OCI-LY3 (cell line): ENCODE data around the gene TCP11L1.

Source experiments
- H2AFZ ChIP-seq: fragments of 200-600, 300-600 bp; shearing (Covaris generic); 2 replicates; pipeline ENCODE4 v1.6.0; 2014; ENCODE audit warnings: antibody characterized with exemption, low read depth, low read length
- H3K27ac ChIP-seq: fragments of 200-600, 300-600 bp; sonication (generic); 2 replicates; pipeline ENCODE4 v1.5.1; 2014; ENCODE audit warnings: mild to moderate bottlenecking, low read length, moderate library complexity, mixed read lengths
- H3K27me3 ChIP-seq: fragments of 200-600, 300-600 bp; sonication (generic); 2 replicates; pipeline ENCODE4 v1.6.1; 2014; ENCODE audit warnings: low read depth, low read length, mixed read lengths
- H3K36me3 ChIP-seq: fragments of 200-600, 300-600 bp; sonication (generic); replicated peaks from 2 replicates; pipeline ENCODE3; 2014; ENCODE audit warnings: low read depth, low read length, mixed read lengths
- H3K4me1 ChIP-seq: fragments of 300-600, 200-600 bp; sonication (generic); 2 replicates; pipeline ENCODE4 v1.6.1; 2014; ENCODE audit warnings: low read length, mixed read lengths
- H3K4me2 ChIP-seq: fragments of 200-600, 300-600 bp; sonication (generic); 2 replicates; pipeline ENCODE4 v1.6.1; 2014; ENCODE audit warnings: low read length, mixed read lengths
- H3K4me3 ChIP-seq: fragments of 300-600, 200-600 bp; sonication (generic); 2 replicates; pipeline ENCODE4 v1.5.1; 2014; ENCODE audit warnings: antibody characterized with exemption, mild to moderate bottlenecking, low read length, moderate library complexity
- H3K79me2 ChIP-seq: fragments of 300-600, 200-600 bp; shearing (Covaris generic); 2 replicates; pipeline ENCODE4 v1.6.1; 2014; ENCODE audit warnings: mild to moderate bottlenecking, low read length, mixed read lengths
- H3K9ac ChIP-seq: fragments of 300-600, 200-600 bp; shearing (Covaris generic); 2 replicates; pipeline ENCODE4 v1.6.0; 2014; ENCODE audit warnings: mild to moderate bottlenecking, low read length, moderate library complexity
- H3K9me3 ChIP-seq: fragments of 200-600, 300-600 bp; shearing (Covaris generic); 2 replicates; pipeline ENCODE4 v1.6.1; 2014; ENCODE audit warnings: low read length, mixed read lengths; ENCODE audit not compliant: insufficient read depth
- H4K20me1 ChIP-seq: fragments of 200-600, 300-600 bp; sonication (generic); 2 replicates; pipeline ENCODE4 v1.6.1; 2016; ENCODE audit warnings: low read length, mixed read lengths; ENCODE audit not compliant: insufficient read depth
- EZH2phosphoT487 ChIP-seq: fragments of 200-600 bp; shearing (Covaris generic); IDR thresholded peaks from 2 replicates; pipeline ENCODE4 v1.6.1; 2018; ENCODE audit warnings: antibody characterized with exemption, mixed run types, low read depth
- TF ChIP-seq, protein P1 (sequence below): fragments of 200-600, 300-600 bp; sonication (generic); IDR thresholded peaks from 2 replicates; pipeline ENCODE4 v1.5.1; 2014; ENCODE audit warnings: antibody characterized with exemption, low read length, low read depth

TCP11L1 gene

GRCh38 chr11:33057284-33057683, 17.9 kb downstream of the TCP11L1 start:
- Histone ChIP-seq H3K4me2 (no peak overlapping the region), H3K36me3 (peaks cover 19% of the 10 kb centered on the region), H3K27ac (no peak overlapping the region), H3K9me3 (no peaks in the 10 kb centered on the region), H4K20me1 (no peaks in the 10 kb centered on the region), H3K27me3 (no peaks in the 10 kb centered on the region), H2AFZ (no peak overlapping the region), H3K79me2 (no peaks in the 10 kb centered on the region), H3K9ac (no peak overlapping the region), H3K4me1 (0 out of 2 replicates have a peak, but pooled peaks cover 4% of the 10 kb centered on the region), H3K4me3 (no peak overlapping the region)
- TF ChIP-seq, protein P1, sequence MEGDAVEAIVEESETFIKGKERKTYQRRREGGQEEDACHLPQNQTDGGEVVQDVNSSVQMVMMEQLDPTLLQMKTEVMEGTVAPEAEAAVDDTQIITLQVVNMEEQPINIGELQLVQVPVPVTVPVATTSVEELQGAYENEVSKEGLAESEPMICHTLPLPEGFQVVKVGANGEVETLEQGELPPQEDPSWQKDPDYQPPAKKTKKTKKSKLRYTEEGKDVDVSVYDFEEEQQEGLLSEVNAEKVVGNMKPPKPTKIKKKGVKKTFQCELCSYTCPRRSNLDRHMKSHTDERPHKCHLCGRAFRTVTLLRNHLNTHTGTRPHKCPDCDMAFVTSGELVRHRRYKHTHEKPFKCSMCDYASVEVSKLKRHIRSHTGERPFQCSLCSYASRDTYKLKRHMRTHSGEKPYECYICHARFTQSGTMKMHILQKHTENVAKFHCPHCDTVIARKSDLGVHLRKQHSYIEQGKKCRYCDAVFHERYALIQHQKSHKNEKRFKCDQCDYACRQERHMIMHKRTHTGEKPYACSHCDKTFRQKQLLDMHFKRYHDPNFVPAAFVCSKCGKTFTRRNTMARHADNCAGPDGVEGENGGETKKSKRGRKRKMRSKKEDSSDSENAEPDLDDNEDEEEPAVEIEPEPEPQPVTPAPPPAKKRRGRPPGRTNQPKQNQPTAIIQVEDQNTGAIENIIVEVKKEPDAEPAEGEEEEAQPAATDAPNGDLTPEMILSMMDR, result no peak
- no peak for TF ChIP-seq EZH2phosphoT487

GRCh38 chr11:33059331-33060007, 20.1 kb downstream of the TCP11L1 start:
- no peak overlapping the region for H3K9ac ChIP-seq
- H3K27ac ChIP-seq, result no peak overlapping the region
- H3K36me3 ChIP-seq, result peaks cover 22% of the 10 kb centered on the region
- H3K4me2 ChIP-seq, result no peak overlapping the region
- H3K27me3 ChIP-seq, result no peaks in the 10 kb centered on the region
- H3K4me3 ChIP-seq, result no peak overlapping the region
- no peaks in the 10 kb centered on the region for H3K9me3 ChIP-seq
- no peaks in the 10 kb centered on the region for H3K79me2 ChIP-seq
- no peak for TF ChIP-seq EZH2phosphoT487
- TF ChIP-seq, protein P1, result no peak
- H3K4me1 ChIP-seq, result peaks cover 24% of the 10 kb centered on the region
- no peaks in the 10 kb centered on the region for H4K20me1 ChIP-seq
- no peak overlapping the region for H2AFZ ChIP-seq

DNA sequence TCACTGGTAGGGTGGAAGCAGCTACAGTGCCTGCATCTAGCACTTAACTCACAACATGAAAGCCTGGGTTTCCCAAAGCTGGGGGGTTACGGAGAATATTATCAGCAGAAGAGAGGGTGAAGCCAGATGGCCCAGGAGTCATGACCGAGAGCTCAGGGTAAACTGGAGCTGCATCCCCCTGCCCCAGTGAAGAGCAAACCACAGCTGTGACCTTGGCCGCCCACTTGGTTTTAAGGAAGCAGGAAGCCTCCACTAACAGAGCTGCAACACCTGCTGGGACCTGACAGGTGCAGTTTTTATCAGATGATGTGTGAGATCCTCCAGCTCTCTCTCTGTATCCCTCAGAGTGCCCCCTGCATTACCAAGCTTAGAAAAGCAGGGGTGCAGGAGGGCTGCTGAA, 20.9 kb downstream of the TCP11L1 start:
- Histone ChIP-seq H3K4me2 (no peak overlapping the region), H3K4me1 (peaks cover 30% of the 10 kb centered on the region), H4K20me1 (no peaks in the 10 kb centered on the region; the same call in 1 of the 2 replicates), H3K36me3 (peaks cover 16% of the 10 kb centered on the region), H3K4me3 (no peak overlapping the region), H3K9ac (no peak overlapping the region), H3K79me2 (no peaks in the 10 kb centered on the region), H3K27me3 (no peaks in the 10 kb centered on the region), H2AFZ (no peak overlapping the region), H3K27ac (no peak overlapping the region), H3K9me3 (no peaks in the 10 kb centered on the region)
- no peak for TF ChIP-seq EZH2phosphoT487
- TF ChIP-seq, protein P1, result no peak

GRCh38 chr11:33062137-33062536, 22.8 kb downstream of the TCP11L1 start:
- TF ChIP-seq, protein P1, result no peak
- no peak for TF ChIP-seq EZH2phosphoT487
- Histone ChIP-seq H3K4me2 (no peak overlapping the region), H3K4me3 (no peak overlapping the region), H3K9me3 (no peaks in the 10 kb centered on the region), H3K27ac (no peak overlapping the region), H2AFZ (no peak overlapping the region), H3K9ac (no peak overlapping the region), H4K20me1 (no peaks in the 10 kb centered on the region; the same call in 1 of the 2 replicates), H3K27me3 (no peaks in the 10 kb centered on the region), H3K36me3 (peaks cover 18% of the 10 kb centered on the region), H3K4me1 (peaks cover 30% of the 10 kb centered on the region), H3K79me2 (no peaks in the 10 kb centered on the region)
